Upper lobe of right lung (tissue), 1 donor: Measurements from ENCODE around the gene OR1N1. TPM values are rescaled to one million over a fixed set of nuclear protein-coding genes. Genes with fewer than 3 reads are reported as not detected.
"Not testable (repeated sequence)": the region's sequence is repeated elsewhere in the genome, so short reads cannot be mapped to it uniquely, and the experiment has no call there.

Experiments
- ATAC-seq: fragments of 200-7000 bp; cut with Tn5 transposase; one replicate; pipeline ENCODE4 v1.9.1; 2020; ENCODE audit warnings: mild to moderate bottlenecking, moderate library complexity
- DNase-seq: peaks from one replicate; pipeline ENCODE4 v3.0.0-alpha.2; 2020
- H3K27ac ChIP-seq: fragments of 200-600 bp; one replicate; pipeline ENCODE4 v1.8.0; 2022
- H3K27me3 ChIP-seq: fragments of 200-600 bp; one replicate; pipeline ENCODE4 v1.8.0; 2022; ENCODE audit warnings: mild to moderate bottlenecking
- H3K36me3 ChIP-seq: fragments of 200-600 bp; one replicate; pipeline ENCODE4 v1.8.0; 2022
- H3K4me1 ChIP-seq: fragments of 200-600 bp; one replicate; pipeline ENCODE4 v1.8.0; 2022
- H3K4me3 ChIP-seq: fragments of 200-600 bp; one replicate; pipeline ENCODE4 v1.8.0; 2022; ENCODE audit warnings: mild to moderate bottlenecking
- H3K9me3 ChIP-seq: fragments of 200-600 bp; one replicate; pipeline ENCODE4 v1.8.0; 2022
- CTCF ChIP-seq: fragments of 200-600 bp; IDR thresholded peaks from one replicate; pipeline ENCODE4 v1.8.0; 2022; ENCODE audit warnings: antibody characterized with exemption
- intact Hi-C: fragments of 100-400 bp; cut with DNase I; formaldehyde crosslinking; loops from one replicate; pipeline ENCODE4 v1.11.0; 2022
- total RNA-seq: library from RNA; stranded (reverse); fragmentation: NEBNext Ultra II Directional; extraction: Animal tissue kit (Norgen Biotek cat#: 25700); gene quantifications from one replicate; pipeline ENCODE4 v1.2.1, GENCODE V29; 2021
- donor health status: DM: no; HTN: yes; CAD: no; lungs with severe emphysema.

The OR1N1 gene
- total RNA-seq, 1 donor from 2014 or later: not detected

DNA sequence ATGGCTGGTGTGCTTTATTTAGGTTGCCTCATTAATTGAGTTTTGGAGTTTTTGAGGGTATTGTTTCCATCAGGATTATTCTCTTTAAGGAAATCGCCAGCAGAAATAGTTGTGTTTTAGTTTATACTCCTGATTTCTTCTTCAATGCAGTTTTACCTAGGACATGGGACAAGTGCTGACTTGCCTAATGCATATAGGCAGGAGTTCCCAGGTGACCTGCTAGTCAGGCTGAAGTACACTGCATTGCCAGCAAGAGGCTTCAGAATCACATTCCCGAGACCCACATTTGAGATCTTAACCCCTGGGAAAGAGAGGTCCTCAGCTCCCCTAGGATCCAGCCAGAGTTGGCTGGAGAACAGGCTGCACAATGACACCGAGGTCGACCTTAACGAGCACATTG, 24.3 kb upstream of the OR1N1 start:
- Histone ChIP-seq H3K36me3 (no peaks in the 10 kb centered on the region), H3K4me1 (no peaks in the 10 kb centered on the region), H3K9me3 (no peaks in the 10 kb centered on the region), H3K27me3 (no peaks in the 10 kb centered on the region), H3K4me3 (no peak overlapping the region), H3K27ac (no peak overlapping the region)
- ATAC-seq (no peak), DNase-seq (no peak)
- no peak for TF ChIP-seq CTCF
- intact Hi-C loops: no loop called here

- H3K9me3 ChIP-seq: no peaks in the 10 kb centered on the region
- H3K4me3 ChIP-seq: no peak overlapping the region
- no peaks in the 10 kb centered on the region for H3K27me3 ChIP-seq
- no peaks in the 10 kb centered on the region for H3K4me1 ChIP-seq
- DNase-seq (no peak), ATAC-seq (no peak)
- intact Hi-C loops: no loop called here
- H3K27ac ChIP-seq: no peak overlapping the region
- H3K36me3 ChIP-seq: no peaks in the 10 kb centered on the region
- no peak for TF ChIP-seq CTCF
Observed at GRCh38 chr9:122546196-122546595, 19.1 kb upstream of the OR1N1 start.

- Histone ChIP-seq H3K9me3 (no peaks in the 10 kb centered on the region), H3K27me3 (no peaks in the 10 kb centered on the region), H3K4me3 (no peak overlapping the region), H3K36me3 (no peaks in the 10 kb centered on the region), H3K4me1 (no peaks in the 10 kb centered on the region), H3K27ac (no peak overlapping the region)
- TF ChIP-seq CTCF: no peak
- ATAC-seq (no peak), DNase-seq (no peak)
- intact Hi-C loops: no loop called here
Observed at GRCh38 chr9:122538757-122539156, 11.7 kb upstream of the OR1N1 start.

- H3K9me3 ChIP-seq, H3K27ac ChIP-seq, H3K4me3 ChIP-seq, H3K27me3 ChIP-seq, H3K4me1 ChIP-seq, ATAC-seq, H3K36me3 ChIP-seq, DNase-seq, intact Hi-C loops: not testable (repeated sequence)
Observed at GRCh38 chr9:122537066-122537465, 10.0 kb upstream of the OR1N1 start.

GRCh38 chr9:122536134-122536533, 9.0 kb upstream of the OR1N1 start:
- no peak overlapping the region for H3K27ac ChIP-seq
- DNase-seq (no peak), ATAC-seq (no peak)
- intact Hi-C loops: no loop called here
- TF ChIP-seq CTCF: no peak
- no peak overlapping the region for H3K4me3 ChIP-seq
- H3K9me3 ChIP-seq: no peaks in the 10 kb centered on the region
- H3K4me1 ChIP-seq: no peaks in the 10 kb centered on the region
- H3K36me3 ChIP-seq: no peaks in the 10 kb centered on the region
- no peaks in the 10 kb centered on the region for H3K27me3 ChIP-seq

GRCh38 chr9:122531157-122531556, 4.1 kb upstream of the OR1N1 start:
- H3K36me3 ChIP-seq, H3K4me3 ChIP-seq, H3K27ac ChIP-seq, H3K27me3 ChIP-seq, H3K4me1 ChIP-seq, H3K9me3 ChIP-seq, intact Hi-C loops, DNase-seq, ATAC-seq: not testable (repeated sequence)

DNA sequence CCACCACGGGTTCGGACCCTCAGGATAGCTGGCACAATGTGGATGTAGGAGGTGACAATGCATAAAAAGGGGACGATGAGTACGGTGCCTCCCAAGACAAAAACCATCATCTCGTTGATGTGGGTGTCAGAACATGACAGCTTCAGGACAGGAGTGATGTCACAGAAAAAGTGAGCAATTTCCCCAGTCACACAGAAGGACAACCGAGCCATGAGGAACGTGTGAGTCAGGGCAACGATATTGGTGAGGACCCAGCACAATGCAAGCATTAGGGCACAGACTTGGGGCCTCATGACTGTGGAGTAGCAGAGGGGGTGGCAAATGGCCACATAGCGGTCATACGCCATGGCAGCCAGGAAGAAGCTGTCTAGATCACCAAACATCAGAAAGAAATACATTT, 491 bp downstream of the OR1N1 start:
- Histone ChIP-seq H3K4me1 (no peaks in the 10 kb centered on the region), H3K27me3 (no peaks in the 10 kb centered on the region), H3K36me3 (no peaks in the 10 kb centered on the region), H3K27ac (no peak overlapping the region), H3K9me3 (no peaks in the 10 kb centered on the region), H3K4me3 (no peak overlapping the region)
- ATAC-seq: no peak
- intact Hi-C loops: no loop called here
- TF ChIP-seq CTCF: no peak
- no peak for DNase-seq
